Mammary microvascular endothelial cell (primary cell): ENCODE data around the gene RNASE11. TPM values are rescaled to one million over a fixed set of nuclear protein-coding genes. Genes with fewer than 3 reads are reported as not detected.

Source experiments
- total RNA-seq: library from RNA; depleted of rRNA; stranded (reverse); fragments of >200 nt; gene quantifications from 2 replicates; pipeline ENCODE4 v1.2.3, GENCODE V29; 2015

RNASE11 gene
- total RNA-seq, result not detected in 2 replicates

DNA sequence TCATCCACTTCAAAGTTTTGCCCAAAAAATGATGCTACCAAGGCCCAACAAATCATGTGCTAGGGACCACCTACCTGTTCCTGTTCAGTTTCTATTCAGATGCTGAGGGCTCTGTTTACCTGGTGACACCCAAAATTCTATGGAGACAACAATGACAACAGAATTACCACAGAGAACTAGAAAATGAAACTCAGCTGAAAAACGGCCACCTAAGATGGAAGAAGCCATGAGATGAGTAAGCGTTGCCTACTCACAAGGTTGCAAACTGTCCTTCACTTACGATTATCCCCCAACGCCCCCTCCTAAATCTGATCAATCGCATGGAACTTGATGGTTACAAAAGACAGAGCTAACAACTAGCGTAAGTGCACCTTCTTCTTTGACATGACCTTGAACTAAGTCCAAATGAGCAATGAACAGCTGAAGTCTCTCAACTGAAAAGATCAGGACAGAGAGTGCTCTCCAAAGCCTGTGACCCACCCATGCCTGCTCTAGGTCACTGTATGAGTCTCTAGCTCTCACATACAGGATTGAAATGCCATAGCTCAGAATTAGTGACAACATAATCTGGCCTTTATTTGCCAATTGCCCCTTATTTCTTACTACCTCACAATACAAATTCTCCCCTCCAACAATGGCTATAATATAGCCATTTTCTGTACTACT, at the start of gene RNASE11:
Gene RNASE11 (minus strand): TSS at position 513 of the 666 bp plus-strand sequence.

DNA sequence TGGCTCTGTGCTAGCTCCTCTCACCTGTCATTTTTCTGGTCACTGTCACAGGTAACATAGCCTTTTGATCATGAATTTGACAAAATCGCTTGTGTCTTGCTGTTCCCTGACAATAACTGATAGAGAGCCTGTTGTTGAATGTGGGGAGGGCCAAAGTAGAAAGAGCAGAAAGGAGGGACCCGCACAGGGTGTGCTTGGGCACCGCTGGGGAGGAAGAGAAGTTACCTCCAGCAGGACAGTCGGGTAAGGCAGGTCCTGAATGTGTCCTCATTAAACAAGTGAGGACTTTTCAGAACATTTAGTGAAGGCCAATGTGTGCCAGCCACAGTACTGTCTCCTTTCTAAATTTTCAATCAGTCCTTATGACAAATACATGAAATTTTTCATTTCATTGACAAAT, 3.4 kb upstream of the RNASE11 start, which contains the start of gene RNASE12:
Gene RNASE12 (minus strand): TSS at position 142 of the 400 bp plus-strand sequence. CDS start 653 bp downstream, outside the sequence.

DNA sequence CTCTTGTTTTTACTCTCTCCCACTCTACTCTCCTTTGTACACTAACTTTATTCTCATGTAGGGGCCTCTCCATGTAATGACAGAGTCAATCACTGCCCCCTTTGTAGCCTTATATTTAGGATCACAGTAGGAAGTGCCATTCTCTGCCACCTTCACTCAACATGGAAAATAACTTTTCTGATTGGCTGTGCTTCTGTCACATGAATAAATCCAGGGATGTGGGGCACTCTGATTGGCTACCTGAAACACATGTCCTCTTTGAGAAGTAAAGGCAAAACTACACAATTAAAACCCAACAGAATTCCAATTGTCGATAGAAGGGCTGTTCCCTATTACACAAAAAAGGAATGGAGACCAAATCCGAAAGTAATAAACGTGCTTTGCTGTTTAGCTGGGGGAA, 26.8 kb downstream of the RNASE11 start, which contains the start of gene RNASE9:
Gene RNASE9 (minus strand): TSS at position 87 of the 400 bp plus-strand sequence.

Other genes starting within 250 kb of the RNASE11 start
- 15.0 and 17.6 TPM in 2 replicates for gene PARP2, start 244.4 kb downstream of the RNASE11 start, total RNA-seq
- gene TEP1, start 174.5 kb downstream of the RNASE11 start, total RNA-seq, result 16.3 and 20.3 TPM in 2 replicates
- gene KLHL33, start 151.8 kb downstream of the RNASE11 start, total RNA-seq, result 0.34 TPM in 1 of 2 replicates, not detected in the other
- 44.6 and 61.5 TPM in 2 replicates for gene OSGEP, start 133.2 kb downstream of the RNASE11 start, total RNA-seq
- gene APEX1, start 132.8 kb downstream of the RNASE11 start, total RNA-seq, result 157 and 174 TPM in 2 replicates
- gene PIP4P1, start 126.6 kb downstream of the RNASE11 start, total RNA-seq, result 13.5 and 16.1 TPM in 2 replicates
- gene PNP, start 118.6 kb downstream of the RNASE11 start, total RNA-seq, result 214 and 216 TPM in 2 replicates
- not detected in 2 replicates for gene RNASE10, start 82.5 kb downstream of the RNASE11 start, total RNA-seq
- not detected in 2 replicates for gene RNASE9, start 27.0 kb downstream of the RNASE11 start, total RNA-seq
- not detected in 2 replicates for gene RNASE12, start 3.4 kb upstream of the RNASE11 start, total RNA-seq
- not detected in 2 replicates for gene OR6S1, start 53.7 kb upstream of the RNASE11 start, total RNA-seq
- gene RNASE4, start 96.6 kb upstream of the RNASE11 start, total RNA-seq, result 4.2 and 9.5 TPM in 2 replicates
- 6.0 and 6.1 TPM in 2 replicates for gene ANG, start 100.8 kb upstream of the RNASE11 start, total RNA-seq
- not detected in 2 replicates for gene EDDM3A, start 157.9 kb upstream of the RNASE11 start, total RNA-seq
- gene EDDM3B, start 180.4 kb upstream of the RNASE11 start, total RNA-seq, result not detected in 2 replicates
- gene RNASE6, start 193.3 kb upstream of the RNASE11 start, total RNA-seq, result not detected in 2 replicates
- gene RNASE1, start 214.8 kb upstream of the RNASE11 start, total RNA-seq, result 182 and 221 TPM in 2 replicates